ENCODE results near the gene POLR1B. TPM values are rescaled to one million over a fixed set of nuclear protein-coding genes. Genes with fewer than 3 reads are reported as not detected.
A peak's percentile ranks its signal among the peaks of the same experiment; 100 is the strongest.
"Not testable (repeated sequence)": the region's sequence is repeated elsewhere in the genome, so short reads cannot be mapped to it uniquely, and the experiment has no call there.

The POLR1B gene
- total RNA-seq, 4 donors from 2014 or later, result 21.9 to 27.9 (median 27.4) TPM

- H3K27ac ChIP-seq; H3K4me1 ChIP-seq; H3K36me3 ChIP-seq; DNase-seq (ENCODE audit: low spot score in 2 of 2); H3K27me3 ChIP-seq; H3K4me3 ChIP-seq; H3K9me3 ChIP-seq: not testable (repeated sequence)
- WGBS, result 53% methylated on average over 9 of the region's 10 CpGs
- TF ChIP-seq CTCF (IDR thresholded peaks at IDR 0.05), result peak; percentile 2 to 25
These were observed 41.3 kb upstream of the POLR1B start for GRCh38 chr2:112500850-112501484.

- WGBS, result 92% methylated on average over 6 of the region's 32 CpGs
- not testable (repeated sequence) for H3K27me3 ChIP-seq; H3K4me3 ChIP-seq; H3K9me3 ChIP-seq; H3K27ac ChIP-seq; DNase-seq (ENCODE audit: low spot score in 2 of 2); H3K4me1 ChIP-seq
- peaks cover 16% of the 10 kb centered on the region for H3K36me3 ChIP-seq
These were observed 32.8 kb upstream of the POLR1B start for GRCh38 chr2:112509239-112509998.

- Histone ChIP-seq H3K9me3 (no peaks in the 10 kb centered on the region), H3K4me1 (no peaks in the 10 kb centered on the region), H3K4me3 (no peak overlapping the region), H3K27me3 (no peaks in the 10 kb centered on the region), H3K27ac (no peak overlapping the region), H3K36me3 (peaks cover 50% of the 10 kb centered on the region)
- WGBS, result 99% methylated on average over 3 of the region's 3 CpGs
- DNase-seq (ENCODE audit: low spot score in 2 of 2), result no peak
- no peak for TF ChIP-seq POLR2A (IDR thresholded peaks at IDR 0.05)
- TF ChIP-seq EP300 (IDR thresholded peaks at IDR 0.05), result no peak
- TF ChIP-seq POLR2AphosphoS5 (IDR thresholded peaks at IDR 0.05), result no peak
- TF ChIP-seq CTCF (IDR thresholded peaks at IDR 0.05), result no peak
These were observed 25.5 kb upstream of the POLR1B start for GRCh38 chr2:112516801-112517200.

- Histone ChIP-seq H3K27me3 (no peaks in the 10 kb centered on the region), H3K4me3 (no peak overlapping the region), H3K4me1 (no peaks in the 10 kb centered on the region), H3K27ac (no peak overlapping the region), H3K36me3 (peaks cover 54% of the 10 kb centered on the region), H3K9me3 (no peaks in the 10 kb centered on the region)
- TF ChIP-seq POLR2AphosphoS5 (IDR thresholded peaks at IDR 0.05), result no peak
- TF ChIP-seq POLR2A (IDR thresholded peaks at IDR 0.05), result no peak
- TF ChIP-seq EP300 (IDR thresholded peaks at IDR 0.05), result no peak
- no peak for TF ChIP-seq CTCF (IDR thresholded peaks at IDR 0.05)
- DNase-seq (ENCODE audit: low spot score in 2 of 2), result no peak
- 82% methylated on average over 7 of the region's 7 CpGs for WGBS
These were observed 23.5 kb upstream of the POLR1B start for GRCh38 chr2:112518807-112519206.

GRCh38 chr2:112519506-112519905, 22.8 kb upstream of the POLR1B start:
- no peaks in the 10 kb centered on the region for H3K9me3 ChIP-seq
- no peaks in the 10 kb centered on the region for H3K4me1 ChIP-seq
- peaks cover 51% of the 10 kb centered on the region for H3K36me3 ChIP-seq
- no peaks in the 10 kb centered on the region for H3K27me3 ChIP-seq
- no peak overlapping the region for H3K4me3 ChIP-seq
- TF ChIP-seq POLR2AphosphoS5 (IDR thresholded peaks at IDR 0.05) (no peak), CTCF (IDR thresholded peaks at IDR 0.05) (no peak), EP300 (IDR thresholded peaks at IDR 0.05) (no peak), POLR2A (IDR thresholded peaks at IDR 0.05) (no peak)
- no peak for DNase-seq (ENCODE audit: low spot score in 2 of 2)
- H3K27ac ChIP-seq, result no peak overlapping the region
- WGBS, result 87% methylated on average over 9 of the region's 9 CpGs
